HG03066 (cell line): ENCODE data around the gene AFAP1.

ENCODE experiments used
- ATAC-seq: cut with Tn5 transposase; IDR thresholded peaks from one replicate; pipeline ENCODE4 v1.9.1; 2021; ENCODE audit warnings: low read depth; ENCODE audit not compliant: unreplicated experiment

AFAP1 gene, protein sequence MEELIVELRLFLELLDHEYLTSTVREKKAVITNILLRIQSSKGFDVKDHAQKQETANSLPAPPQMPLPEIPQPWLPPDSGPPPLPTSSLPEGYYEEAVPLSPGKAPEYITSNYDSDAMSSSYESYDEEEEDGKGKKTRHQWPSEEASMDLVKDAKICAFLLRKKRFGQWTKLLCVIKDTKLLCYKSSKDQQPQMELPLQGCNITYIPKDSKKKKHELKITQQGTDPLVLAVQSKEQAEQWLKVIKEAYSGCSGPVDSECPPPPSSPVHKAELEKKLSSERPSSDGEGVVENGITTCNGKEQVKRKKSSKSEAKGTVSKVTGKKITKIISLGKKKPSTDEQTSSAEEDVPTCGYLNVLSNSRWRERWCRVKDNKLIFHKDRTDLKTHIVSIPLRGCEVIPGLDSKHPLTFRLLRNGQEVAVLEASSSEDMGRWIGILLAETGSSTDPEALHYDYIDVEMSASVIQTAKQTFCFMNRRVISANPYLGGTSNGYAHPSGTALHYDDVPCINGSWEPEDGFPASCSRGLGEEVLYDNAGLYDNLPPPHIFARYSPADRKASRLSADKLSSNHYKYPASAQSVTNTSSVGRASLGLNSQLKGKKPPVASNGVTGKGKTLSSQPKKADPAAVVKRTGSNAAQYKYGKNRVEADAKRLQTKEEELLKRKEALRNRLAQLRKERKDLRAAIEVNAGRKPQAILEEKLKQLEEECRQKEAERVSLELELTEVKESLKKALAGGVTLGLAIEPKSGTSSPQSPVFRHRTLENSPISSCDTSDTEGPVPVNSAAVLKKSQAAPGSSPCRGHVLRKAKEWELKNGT

DNA sequence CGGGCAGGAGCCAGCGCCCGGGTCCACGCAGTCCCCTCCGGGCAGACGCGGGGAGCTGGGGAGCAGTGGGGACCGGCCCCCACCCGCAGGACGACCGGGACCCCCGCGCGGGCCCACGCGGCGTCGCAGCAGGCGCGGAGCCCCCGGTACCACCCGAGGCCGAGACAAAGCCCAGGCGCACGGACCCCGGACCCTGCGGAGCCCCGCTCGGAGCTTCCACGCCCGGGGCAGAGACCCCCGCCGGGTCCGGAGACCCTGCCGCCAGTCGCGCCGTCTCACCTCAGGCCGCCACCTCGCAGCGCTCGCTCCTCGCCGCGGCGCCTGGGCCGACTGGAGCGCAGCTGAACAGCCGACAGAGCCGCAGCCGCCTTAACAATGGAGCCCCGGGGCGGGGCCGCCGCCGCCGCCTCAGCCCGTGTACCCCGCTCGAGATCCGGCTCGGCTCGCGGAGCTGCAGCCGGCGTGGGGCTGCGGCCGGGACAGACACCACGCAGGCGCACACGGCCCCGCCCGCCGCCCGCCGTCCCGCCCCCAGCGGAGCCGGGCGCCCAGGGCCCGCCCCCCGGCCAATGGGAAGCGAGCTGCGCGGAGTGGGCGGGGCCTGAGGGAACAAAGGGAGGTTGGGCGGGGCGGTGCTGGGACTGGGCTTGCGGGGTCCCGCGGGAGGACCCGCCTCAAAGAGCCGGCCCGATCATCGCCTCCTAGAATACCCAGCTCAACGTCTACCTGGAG lies at the start of gene AFAP1:
AFAP1 (minus strand) TSS at position 485 of the 732 bp plus-strand sequence. CDS start 67,783 bp downstream, outside the sequence.
- peak; percentile 84 for ATAC-seq

DNA sequence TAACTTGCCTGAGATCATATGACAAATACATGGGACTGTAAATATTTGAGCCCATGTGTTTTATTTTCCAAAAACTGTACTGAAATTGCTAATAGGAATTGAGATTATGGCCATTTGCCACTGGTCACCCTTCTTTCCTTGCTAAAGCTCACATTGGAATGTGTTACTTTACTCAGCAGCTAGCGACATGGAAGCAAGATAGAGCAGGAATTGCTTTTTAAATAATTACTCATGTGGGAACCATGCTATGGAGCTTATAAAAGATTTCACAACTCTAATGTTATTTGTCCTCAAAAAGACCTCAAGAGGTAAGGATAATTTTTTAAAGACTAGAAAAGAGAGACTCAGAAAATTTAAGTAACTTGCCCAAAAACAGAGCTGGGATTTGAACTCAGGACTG lies 48.8 kb upstream of the AFAP1 start:
- ATAC-seq, result no peak

DNA sequence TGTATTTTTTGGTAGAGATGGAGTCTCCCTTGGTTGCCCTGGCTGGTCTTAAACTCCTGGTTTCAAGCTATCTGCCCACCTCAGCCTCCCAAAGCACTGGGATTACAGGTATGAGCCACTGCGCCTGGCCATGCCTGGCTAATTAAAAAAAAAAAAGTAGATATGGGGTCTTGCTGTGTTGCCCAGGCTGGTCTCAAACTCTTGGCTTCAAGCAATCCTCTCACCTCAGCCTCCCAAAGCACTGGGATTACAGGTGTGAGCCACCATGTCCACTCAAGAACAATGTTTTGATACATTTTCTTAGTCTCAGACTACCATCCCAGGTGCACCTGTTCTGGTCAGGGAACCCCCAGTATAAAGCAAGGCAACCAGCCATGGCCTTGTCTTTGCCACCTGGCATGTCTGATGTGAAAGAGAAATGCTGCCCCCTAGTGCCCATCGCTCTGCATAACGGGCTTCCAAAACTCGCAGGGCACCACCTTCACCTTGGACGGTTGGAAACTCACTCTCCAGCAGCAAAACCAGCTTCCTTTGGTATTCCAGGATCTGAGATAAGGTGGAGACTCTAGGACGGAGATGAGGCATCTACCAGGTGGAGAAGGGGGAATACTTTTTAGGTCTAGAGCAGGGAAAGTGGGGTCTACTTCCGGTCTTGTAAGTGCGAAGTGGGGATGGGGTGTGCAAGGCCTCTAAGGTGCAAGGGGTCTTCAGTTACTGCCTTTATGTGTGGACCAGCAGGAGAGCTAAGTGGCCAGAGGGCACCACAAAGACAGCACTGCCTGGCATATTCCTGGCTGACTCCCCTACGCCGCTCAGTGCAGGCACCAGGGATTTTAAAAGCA lies 47.7 kb upstream of the AFAP1 start:
- ATAC-seq, result peak; percentile 75

DNA sequence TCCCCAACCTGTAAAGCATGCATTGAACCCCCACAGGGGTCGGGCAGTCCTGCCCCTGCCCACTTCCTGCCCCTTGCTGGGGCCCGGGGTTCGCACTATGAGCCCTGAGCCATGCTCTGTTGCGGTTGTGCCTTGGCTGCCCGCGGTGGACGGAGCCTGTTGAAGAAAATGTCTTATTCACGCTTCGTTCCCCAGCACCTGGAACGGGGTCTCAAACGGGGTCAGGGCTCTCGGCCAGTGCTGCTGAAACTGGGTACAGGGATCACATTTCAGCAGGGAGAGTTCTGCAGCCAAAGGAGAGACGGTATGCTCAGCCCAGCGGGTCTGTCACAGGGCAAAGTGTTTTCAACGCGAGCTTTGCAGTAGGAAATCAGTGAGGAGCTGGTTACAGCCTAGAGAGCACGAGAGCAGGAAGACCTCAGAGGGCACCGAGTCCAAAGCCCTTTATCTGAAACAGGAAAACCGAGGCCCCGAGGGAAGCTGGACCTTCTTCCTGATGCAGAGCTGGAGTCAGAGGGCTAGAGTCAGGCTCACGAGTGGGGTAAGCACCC lies 46.3 kb upstream of the AFAP1 start:
- no peak for ATAC-seq

DNA sequence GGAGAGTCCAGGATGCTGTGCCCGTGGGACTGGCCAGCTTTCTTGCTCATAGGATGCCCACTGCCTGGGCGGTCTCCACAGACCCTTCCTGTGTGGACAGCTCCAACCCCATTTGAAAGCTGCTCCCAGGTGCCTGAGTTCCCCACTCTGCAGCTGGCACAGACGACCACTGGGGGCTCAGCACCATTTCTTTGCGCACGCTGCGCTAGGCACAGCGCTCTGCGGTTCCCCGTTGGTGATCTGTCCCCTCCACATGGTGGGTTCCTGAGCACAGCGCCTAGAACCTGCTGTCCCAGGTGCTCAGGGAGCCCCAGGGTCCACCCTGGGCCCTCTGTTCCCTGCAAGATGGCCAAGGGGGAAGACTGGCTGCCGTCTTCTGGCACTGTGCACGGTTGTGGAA lies 45.4 kb upstream of the AFAP1 start:
- ATAC-seq, result no peak

DNA sequence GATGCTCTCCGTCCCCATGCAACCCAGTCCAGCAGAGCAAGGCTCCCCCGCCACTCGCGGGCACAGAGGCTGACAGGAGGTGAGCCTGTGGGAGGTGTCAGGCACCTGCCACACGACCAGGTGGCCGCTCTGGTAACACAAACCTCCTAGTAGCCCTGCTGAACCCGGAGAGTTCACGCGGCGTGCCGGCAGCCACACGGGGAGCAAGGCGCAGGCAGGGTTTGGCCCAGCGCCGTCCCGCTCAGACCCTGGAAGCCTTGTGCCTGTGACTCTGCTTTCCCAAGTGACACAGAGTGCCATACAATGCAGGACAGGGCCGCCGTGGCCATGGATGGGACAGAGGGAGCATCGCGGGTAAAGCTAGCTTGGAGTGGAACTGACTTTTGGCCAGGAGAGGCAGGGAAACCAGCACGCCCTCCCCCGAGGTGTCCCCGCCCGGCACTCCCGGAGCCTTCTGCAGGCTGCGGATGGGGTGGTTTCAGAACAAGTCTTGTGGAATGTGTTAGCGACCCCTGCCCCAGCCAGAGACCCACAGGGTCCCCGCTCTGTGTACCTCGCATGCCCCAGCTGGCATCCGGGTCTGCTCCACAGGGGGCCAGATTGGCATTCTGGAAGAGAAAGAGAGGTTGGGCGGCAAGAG lies 44.7 kb upstream of the AFAP1 start:
- no peak for ATAC-seq

DNA sequence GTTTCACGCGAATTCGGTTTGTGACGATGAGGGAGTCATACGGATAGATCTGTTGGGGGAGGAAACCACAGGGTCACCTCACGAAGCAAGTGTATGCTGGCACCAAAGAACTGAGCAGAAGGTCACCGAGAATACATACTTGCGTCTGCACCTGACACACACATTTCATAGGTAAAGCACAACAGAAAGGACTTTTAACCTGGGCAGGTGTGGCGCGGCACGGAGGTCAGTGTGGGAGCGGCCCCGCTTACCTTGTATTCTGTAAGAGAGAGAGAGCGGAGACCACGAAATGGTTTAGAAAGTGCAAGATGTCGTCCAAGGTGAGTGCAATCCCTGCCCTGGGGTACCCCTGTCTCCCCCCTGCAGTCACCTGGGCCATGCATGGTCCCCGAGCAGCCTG lies 43.6 kb upstream of the AFAP1 start:
- no peak for ATAC-seq

DNA sequence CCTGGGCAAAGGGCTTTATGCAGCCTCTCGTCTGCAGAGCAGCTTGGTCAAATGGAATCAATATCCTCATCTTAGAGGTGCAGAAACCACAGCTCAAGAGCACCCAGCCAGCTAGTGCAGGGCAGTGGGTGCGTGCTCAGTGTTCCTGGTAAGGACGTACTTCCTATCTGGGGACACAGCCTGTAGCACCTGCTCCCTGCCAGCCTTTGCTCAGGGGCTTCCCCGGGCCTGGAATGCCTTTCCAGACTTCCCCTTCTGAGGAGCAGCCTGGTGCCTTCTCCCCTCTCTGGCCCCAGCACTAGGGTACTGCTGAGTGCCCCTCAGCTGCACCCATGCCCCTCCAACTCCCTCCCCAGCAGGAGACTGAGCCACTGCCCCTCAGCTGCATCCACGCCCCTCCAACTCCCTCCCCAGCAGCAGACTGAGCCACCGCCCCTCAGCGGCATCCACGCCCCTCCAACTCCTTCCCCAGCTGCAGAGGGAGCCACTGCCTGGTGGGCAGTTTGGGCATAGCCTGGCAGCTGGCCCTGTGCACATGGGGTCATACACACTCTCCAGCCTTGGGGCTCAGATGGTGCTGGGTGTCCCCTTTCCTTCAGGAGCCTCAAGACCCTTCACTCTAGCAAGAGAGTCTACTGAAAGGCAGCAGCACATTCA lies 42.2 kb upstream of the AFAP1 start:
- ATAC-seq, result no peak

DNA sequence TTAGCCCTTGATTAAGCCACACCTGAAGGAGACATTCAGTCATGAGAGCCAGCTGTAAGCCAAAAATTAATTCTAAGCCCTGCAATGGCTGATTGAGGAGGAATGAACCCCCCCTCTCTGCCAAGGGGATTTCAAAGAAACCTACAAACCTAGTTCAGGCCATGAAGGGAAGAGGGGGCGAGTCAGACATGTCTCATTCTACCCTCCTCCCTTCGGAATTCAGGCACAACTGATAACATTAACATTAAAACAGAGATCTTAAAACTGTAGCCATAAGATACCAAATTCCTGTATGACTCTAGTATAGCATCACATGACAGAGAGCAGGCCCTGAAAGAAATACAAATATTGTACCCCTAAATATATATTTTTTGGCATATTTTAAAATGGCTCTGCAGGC lies 40.4 kb upstream of the AFAP1 start:
- no peak for ATAC-seq

DNA sequence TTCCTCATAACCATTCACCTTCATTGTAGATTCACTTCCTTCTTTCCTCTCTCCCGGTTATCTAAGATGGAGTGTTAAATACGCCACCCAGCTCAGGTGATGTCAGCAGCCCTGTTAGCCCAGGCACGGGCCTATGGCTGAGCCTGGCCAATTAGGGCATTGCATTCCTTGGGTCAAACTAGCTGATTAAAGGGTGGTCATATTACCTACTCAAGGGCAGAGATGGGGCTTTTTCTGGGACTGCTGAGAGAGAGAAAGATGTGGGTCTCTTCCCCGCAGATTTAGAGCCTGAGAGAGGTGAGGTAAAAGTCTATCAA lies 39.9 kb upstream of the AFAP1 start:
- ATAC-seq, result no peak

DNA sequence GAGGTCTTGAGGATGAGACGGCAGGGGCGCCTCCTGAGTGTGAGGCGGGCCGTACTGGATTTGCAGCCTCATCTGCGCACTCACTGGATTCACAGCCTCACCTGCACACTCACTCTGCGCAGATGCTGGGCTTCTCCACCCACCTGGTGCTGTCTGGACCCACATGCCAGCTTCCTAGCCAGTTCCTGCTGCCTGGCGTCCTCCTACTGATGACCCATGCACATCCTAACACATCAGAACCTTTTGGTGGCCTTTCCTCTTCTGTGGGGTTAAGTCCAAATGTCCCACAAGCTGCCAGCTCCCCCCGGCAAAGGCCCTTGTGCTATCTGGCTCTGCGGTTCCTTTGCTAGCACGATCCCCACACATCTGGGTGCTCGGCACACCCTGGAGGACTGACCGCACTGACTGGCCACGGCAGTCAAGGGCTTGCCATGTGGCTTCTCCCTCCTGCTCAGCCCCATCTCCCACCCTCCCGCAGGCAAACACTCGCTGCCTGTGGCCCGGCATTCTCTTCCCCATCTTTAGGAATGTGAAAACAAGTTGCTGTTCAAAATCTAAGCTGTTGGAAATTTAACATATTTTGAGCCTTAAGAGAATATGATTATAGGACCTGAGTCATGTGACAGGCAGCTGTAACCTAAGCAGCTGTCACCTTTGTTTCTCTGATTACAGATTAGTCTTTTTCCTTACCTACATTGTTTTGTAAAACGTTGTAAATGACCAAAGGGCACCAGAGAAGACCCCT lies 39.4 kb upstream of the AFAP1 start:
- no peak for ATAC-seq

DNA sequence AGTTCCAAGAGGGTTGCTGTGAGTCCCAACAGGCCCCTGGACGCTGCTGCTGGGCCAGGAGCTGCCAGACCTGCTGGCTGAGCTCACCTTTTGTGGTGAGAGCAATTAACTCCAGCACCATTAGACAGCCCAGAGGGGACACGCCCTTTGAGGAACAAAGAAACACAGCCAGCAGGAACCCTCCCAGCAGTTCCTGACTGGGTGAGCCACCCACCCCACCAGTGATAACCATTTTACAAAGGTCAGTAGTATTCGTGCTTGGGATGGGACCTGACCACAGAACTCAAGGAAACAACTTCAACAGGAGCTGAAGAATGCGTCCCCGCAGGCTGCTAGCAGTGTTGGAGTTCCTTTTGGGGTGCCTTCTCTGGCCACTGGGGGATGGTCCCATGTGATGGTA lies 38.8 kb upstream of the AFAP1 start:
- no peak for ATAC-seq

DNA sequence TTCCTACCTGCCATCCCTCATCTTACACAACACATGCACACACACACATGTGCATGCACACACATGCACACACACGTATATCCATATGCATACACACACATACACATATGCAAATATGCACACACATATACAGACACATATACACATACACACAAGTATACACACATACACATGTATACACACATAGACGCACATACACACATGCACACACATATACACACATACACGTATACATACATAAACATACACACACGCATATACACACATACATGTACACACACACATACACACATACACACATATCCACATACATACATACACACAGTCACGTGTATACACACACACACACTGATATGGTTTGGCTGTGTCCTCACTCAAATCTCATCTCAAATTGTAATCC lies 37.0 kb upstream of the AFAP1 start:
- ATAC-seq, result no peak

DNA sequence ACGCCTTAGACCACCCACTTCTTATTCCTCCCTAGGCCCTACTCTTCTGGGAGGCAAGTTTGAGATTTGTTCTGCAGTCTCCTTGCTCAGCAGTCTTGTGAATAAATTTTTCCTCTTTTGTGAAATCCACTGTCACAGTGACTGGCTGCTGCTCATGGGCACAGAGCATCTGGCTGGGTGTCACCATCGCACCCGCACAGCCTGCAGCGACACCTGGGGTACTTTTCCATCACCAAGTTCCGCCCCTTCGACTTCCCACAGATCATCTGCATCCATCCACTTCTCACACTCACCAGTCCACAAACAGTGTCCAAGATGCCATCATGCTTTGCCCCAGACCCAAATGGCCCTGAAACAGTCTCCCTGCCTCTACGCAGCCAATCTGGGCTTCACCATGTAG lies 36.4 kb upstream of the AFAP1 start:
- ATAC-seq, result no peak

DNA sequence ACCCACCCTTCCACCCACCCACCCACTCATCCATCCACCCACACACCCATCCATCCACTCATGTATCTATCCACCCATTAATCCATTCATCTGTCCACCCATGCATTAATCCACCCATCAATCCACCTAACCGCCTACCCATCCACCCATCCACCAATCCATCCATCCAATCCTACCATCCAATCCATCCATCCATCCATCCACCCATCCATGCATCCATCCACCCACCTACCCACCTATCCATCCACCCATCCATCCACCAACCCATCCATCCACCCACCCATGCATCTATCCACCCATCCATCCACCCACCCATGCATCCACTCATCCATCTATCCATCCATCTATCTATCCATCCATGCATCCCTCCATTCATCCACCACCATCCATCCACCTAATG lies 34.8 kb upstream of the AFAP1 start:
- ATAC-seq, result no peak

DNA sequence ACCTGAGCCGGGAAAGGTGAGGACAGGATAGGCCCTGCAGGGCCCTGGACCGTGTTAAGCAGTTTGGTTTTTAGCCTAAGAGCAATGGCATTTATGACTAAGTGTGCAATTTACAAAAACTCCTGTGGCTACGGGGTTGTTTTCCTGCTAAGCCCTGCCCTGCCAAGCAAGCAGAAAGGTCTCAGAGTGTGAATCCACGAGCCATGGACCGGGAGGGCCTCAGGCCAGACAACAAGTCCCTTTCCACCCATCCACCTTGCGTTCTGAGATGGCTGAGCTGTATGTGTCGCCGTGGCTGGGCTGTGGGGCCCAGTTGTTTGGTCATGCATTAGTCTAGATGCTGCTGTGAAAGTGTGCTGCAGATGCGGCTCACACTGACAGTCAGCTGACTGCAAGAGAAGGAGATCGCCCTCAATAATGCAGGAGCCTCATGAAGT lies 33.9 kb upstream of the AFAP1 start:
- no peak for ATAC-seq

DNA sequence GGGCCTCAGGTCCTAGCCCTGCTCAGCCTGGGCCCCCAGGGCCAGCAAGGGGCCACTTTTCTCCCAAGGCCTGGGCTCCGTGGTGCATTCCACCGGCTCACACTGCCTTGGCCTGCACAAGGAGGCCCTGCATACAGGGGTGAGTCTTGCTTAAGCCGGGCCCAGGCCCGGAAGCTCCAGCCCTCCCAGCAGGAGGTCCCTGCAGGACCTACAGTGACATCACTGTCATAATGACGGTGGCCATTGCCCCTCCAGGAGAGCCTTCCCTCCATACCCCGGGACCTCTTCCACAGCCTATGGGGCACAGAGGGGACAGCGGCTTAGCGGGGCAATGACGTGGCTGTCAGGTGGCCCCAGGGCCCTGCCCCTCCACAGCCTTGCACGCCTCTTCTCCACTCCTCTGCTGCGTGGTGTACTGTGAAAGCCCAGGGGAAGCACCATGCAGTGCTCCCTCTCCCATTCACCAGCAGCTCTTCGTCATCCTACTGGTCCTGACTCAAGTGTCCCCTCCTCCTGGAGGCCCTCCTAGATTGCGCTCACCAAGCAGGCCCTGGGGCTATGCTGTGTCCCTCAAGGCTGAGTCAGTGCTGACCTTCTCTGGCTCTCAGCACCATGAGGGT lies 32.3 kb upstream of the AFAP1 start:
- no peak for ATAC-seq

DNA sequence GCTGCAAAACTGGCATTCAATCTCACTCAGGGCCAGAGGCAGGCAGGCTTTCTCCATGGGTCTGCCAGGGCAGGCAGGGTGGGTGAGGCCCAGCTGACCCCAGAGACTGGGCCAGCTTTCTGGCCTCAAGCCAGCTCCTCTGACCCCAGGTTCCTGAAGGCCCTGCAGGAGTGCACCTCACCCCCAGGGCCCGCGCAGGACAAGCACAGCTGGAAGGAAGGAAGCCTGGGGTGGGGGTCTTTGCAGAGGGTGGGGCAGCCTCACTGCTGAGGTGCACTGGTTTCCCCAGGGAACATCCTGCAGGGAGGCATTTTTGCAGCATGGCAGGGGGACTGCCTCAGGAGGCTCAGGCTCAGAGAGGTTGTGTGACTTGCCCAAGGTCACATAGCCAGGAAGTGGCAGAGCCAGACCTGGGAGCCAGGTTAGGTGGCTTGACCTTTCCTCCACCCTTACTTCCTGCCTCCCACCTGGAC lies 31.5 kb upstream of the AFAP1 start:
- ATAC-seq, result no peak
